H1 (cell line): ENCODE data around the gene ZNF608. TPM values are rescaled to one million over a fixed set of nuclear protein-coding genes. Genes with fewer than 3 reads are reported as not detected.

ENCODE experiments used
- CTCF ChIA-PET: fragments of 300-600 bp; sonication (Branson Sonifier 250); formaldehyde crosslinking; loops from one replicate; lab custom pipeline; 2021; ENCODE audit not compliant: partially characterized antibody; lab: Charles Lee
- POLR2A ChIA-PET: fragments of 300-600 bp; sonication (Branson Sonifier 250); formaldehyde crosslinking; loops from one replicate; lab custom pipeline; 2021; ENCODE audit warnings: inconsistent platforms; ENCODE audit not compliant: partially characterized antibody; lab: Charles Lee
- DNase-seq, 2 experiments: peaks; one replicate each; pipeline versions ENCODE4 v3.0.0 to v3.0.0-alpha.2; 2010 to 2022; ENCODE audit warnings: low spot score in 2 of 2, low read depth in 1 of 2, mixed read lengths in 1 of 2
- FAIRE-seq: peaks from 2 replicates; lab custom pipeline; 2011; peaks lifted over from hg19 to GRCh38; lab: Jason Lieb, UNC
- H2AFZ ChIP-seq: 2 replicates; pipeline ENCODE4 v1.8.1; 2012; ENCODE audit warnings: low read length, inconsistent platforms
- H2AK5ac ChIP-seq: 2 replicates; pipeline ENCODE4 v1.6.1; 2013; ENCODE audit warnings: low read depth, low read length
- H2BK120ac ChIP-seq: replicated peaks from 2 replicates; pipeline ENCODE3; 2013; ENCODE audit warnings: low read depth, low read length, inconsistent platforms
- H2BK12ac ChIP-seq: 2 replicates; pipeline ENCODE4 v1.6.1; 2013; ENCODE audit warnings: low read depth, low read length
- H2BK15ac ChIP-seq: 2 replicates; pipeline ENCODE4 v1.6.1; 2013; ENCODE audit warnings: low read length
- H2BK20ac ChIP-seq: 2 replicates; pipeline ENCODE4 v1.6.1; 2013; ENCODE audit warnings: low read length
- H2BK5ac ChIP-seq: 2 replicates; pipeline ENCODE4 v1.6.1; 2013; ENCODE audit warnings: low read depth, low read length
- H3K14ac ChIP-seq: 2 replicates; pipeline ENCODE4 v1.6.1; 2013; ENCODE audit warnings: inconsistent platforms; ENCODE audit not compliant: insufficient read length
- H3K18ac ChIP-seq: 2 replicates; pipeline ENCODE4 v1.6.1; 2013; ENCODE audit warnings: low read length; ENCODE audit errors: extremely low read depth
- H3K23ac ChIP-seq: 2 replicates; pipeline ENCODE4 v1.6.1; 2013; ENCODE audit warnings: inconsistent platforms; ENCODE audit not compliant: insufficient read length
- H3K23me2 ChIP-seq: 2 replicates; pipeline ENCODE4 v1.6.1; 2013; ENCODE audit warnings: low read depth, low read length
- H3K27ac ChIP-seq: 2 replicates; pipeline ENCODE4 v1.6.1; 2011; ENCODE audit warnings: low read depth, low read length, inconsistent platforms
- H3K27me3 ChIP-seq, 4 experiments: replicated peaks in 1 of 4; 1 replicate in 1 of 4; 2 replicates in 3 of 4; pipeline versions ENCODE4 v1.6.1 to v1.8.1; 2011 to 2013; ENCODE audit warnings: low read length in 3 of 4, mild to moderate bottlenecking in 3 of 4, inconsistent platforms in 2 of 4, mixed read lengths in 2 of 4, moderate library complexity in 1 of 4; ENCODE audit not compliant: control insufficient read depth in 3 of 4, insufficient read depth in 3 of 4; ENCODE audit errors: extremely low read depth in 1 of 4
- H3K36me3 ChIP-seq, 4 experiments: 2 replicates each; pipeline versions ENCODE4 v1.6.1 to v1.8.1; 2011 to 2013; ENCODE audit warnings: mild to moderate bottlenecking in 4 of 4, low read length in 3 of 4, moderate library complexity in 2 of 4, control low read depth in 1 of 4, inconsistent platforms in 1 of 4; ENCODE audit not compliant: insufficient read depth in 4 of 4, control insufficient read depth in 2 of 4
- H3K4ac ChIP-seq: replicated peaks from 2 replicates; pipeline ENCODE3; 2013; ENCODE audit warnings: low read length, low read depth, mixed read lengths, inconsistent platforms; ENCODE audit not compliant: insufficient read length
- H3K4me1 ChIP-seq, 4 experiments: replicated peaks in 1 of 4; 1 replicate in 1 of 4; 2 replicates in 3 of 4; pipeline versions ENCODE4 v1.6.1 to v1.8.1; 2011 to 2013; ENCODE audit warnings: low read length in 3 of 4, inconsistent platforms in 2 of 4, mixed read lengths in 1 of 4; ENCODE audit not compliant: insufficient read depth in 4 of 4, control insufficient read depth in 3 of 4
- H3K4me2 ChIP-seq, 2 experiments: 2 replicates each; pipeline versions ENCODE4 v1.6.1 to v1.8.1; 2011 to 2013; ENCODE audit warnings: low read depth in 2 of 2, low read length in 2 of 2, control low read depth in 1 of 2, inconsistent platforms in 1 of 2, mild to moderate bottlenecking in 1 of 2; ENCODE audit not compliant: insufficient read depth in 1 of 2
- H3K4me3 ChIP-seq, 4 experiments: fragments of 200-600, 300-600 bp in 1 of 4; sonication (generic), shearing (Covaris generic), sonication (Bioruptor Twin) in 1 of 4; 2 replicates each; pipeline versions ENCODE4 v1.5.1 to v1.8.1; 2011 to 2016; ENCODE audit warnings: low read length in 4 of 4, low read depth in 3 of 4, control low read depth in 2 of 4, inconsistent platforms in 2 of 4, mild to moderate bottlenecking in 2 of 4, mixed read lengths in 1 of 4, moderate library complexity in 1 of 4; ENCODE audit not compliant: insufficient read depth in 2 of 4; ENCODE audit errors: extremely low read depth in 1 of 4
- H3K56ac ChIP-seq: replicated peaks from 2 replicates; pipeline ENCODE3; 2013; ENCODE audit warnings: low read depth, mild to moderate bottlenecking, mixed read lengths, low read length, inconsistent platforms; ENCODE audit not compliant: insufficient read length
- H3K79me1 ChIP-seq: 2 replicates; pipeline ENCODE4 v1.6.1; 2013; ENCODE audit warnings: low read depth, low read length, control low read depth
- H3K79me2 ChIP-seq, 2 experiments: 2 replicates each; pipeline versions ENCODE4 v1.6.1 to v1.8.1; 2012 to 2013; ENCODE audit warnings: low read length in 2 of 2, mild to moderate bottlenecking in 2 of 2, inconsistent platforms in 1 of 2; ENCODE audit not compliant: insufficient read depth in 2 of 2, control insufficient read depth in 1 of 2
- H3K9ac ChIP-seq, 4 experiments: replicated peaks in 1 of 4; 1 replicate in 1 of 4; 2 replicates in 3 of 4; pipeline versions ENCODE4 v1.6.1 to v1.8.1; 2011 to 2013; ENCODE audit warnings: low read depth in 3 of 4, low read length in 3 of 4, control low read depth in 2 of 4, mild to moderate bottlenecking in 2 of 4, moderate library complexity in 2 of 4, inconsistent platforms in 1 of 4; ENCODE audit errors: extremely low read depth in 1 of 4
- H3K9me3 ChIP-seq, 2 experiments: 2 replicates each; pipeline versions ENCODE4 v1.6.1 to v1.8.1; 2012 to 2013; ENCODE audit warnings: mild to moderate bottlenecking in 2 of 2, moderate library complexity in 2 of 2, control low read depth in 1 of 2, inconsistent platforms in 1 of 2, low read depth in 1 of 2, low read length in 1 of 2, mixed read lengths in 1 of 2; ENCODE audit not compliant: insufficient read depth in 2 of 2
- H4K20me1 ChIP-seq, 2 experiments: replicated peaks in 1 of 2; 2 replicates each; pipeline versions ENCODE3 to v1.8.1; 2011 to 2013; ENCODE audit warnings: inconsistent platforms in 2 of 2, low read length in 2 of 2, mild to moderate bottlenecking in 1 of 2; ENCODE audit not compliant: insufficient read depth in 2 of 2, control insufficient read depth in 1 of 2
- H4K5ac ChIP-seq: 2 replicates; pipeline ENCODE4 v1.6.1; 2013; ENCODE audit warnings: low read length, low read depth, mixed read lengths, inconsistent platforms; ENCODE audit not compliant: insufficient read length
- H4K8ac ChIP-seq: 2 replicates; pipeline ENCODE4 v1.8.0; 2013; ENCODE audit warnings: mild to moderate bottlenecking, moderate library complexity, low read length, inconsistent platforms; ENCODE audit not compliant: insufficient read depth; ENCODE audit errors: extremely low read depth
- H4K91ac ChIP-seq: replicated peaks from 2 replicates; pipeline ENCODE3; 2013; ENCODE audit warnings: low read length, mixed read lengths, inconsistent platforms; ENCODE audit not compliant: insufficient read length
- KDM1A ChIP-seq: fragments of 200-600, 300-600 bp; sonication (generic); IDR thresholded peaks from 2 replicates; pipeline ENCODE4 v1.7.1; 2016; ENCODE audit warnings: mild to moderate bottlenecking, low read length, borderline replicate concordance
- WGBS, 2 experiments: shearing (Covaris generic) in 1 of 2; methylation state at CpG; one replicate each; pipeline versions ENCODE4 v1.1.6 to v1.1.7; 2013 to 2015; ENCODE audit warnings: low lambda C conversion rate in 2 of 2, mixed read lengths in 2 of 2, inconsistent platforms in 1 of 2, low coverage in 1 of 2, missing lambda C conversion rate in 1 of 2; ENCODE audit not compliant: insufficient replicate concordance in 2 of 2, insufficient coverage in 1 of 2, insufficient read length in 1 of 2; ENCODE audit errors: extremely low coverage in 1 of 2, missing lambda C conversion rate in 1 of 2; 5-methylcytosine and 5-hydroxymethylcytosine counted together
- polyA plus RNA-seq, 7 experiments: library from polyadenylated mRNA; depleted of rRNA in 3 of 7; stranded (reverse) in 5 of 7; unstranded in 2 of 7; fragments of >200 nt in 5 of 7; fragments of 200-250 nt in 2 of 7; gene quantifications; 1 replicate in 5 of 7; 2 replicates in 1 of 7; 4 replicates in 1 of 7; pipeline versions ENCODE4 v1.2.1 to v1.2.3, GENCODE V29; 2011 to 2013; ENCODE audit warnings: missing spikeins in 2 of 7, mixed read lengths in 2 of 7
- total RNA-seq: library from RNA; stranded (reverse); fragmentation: NEBNext Ultra II Directional; extraction: Animal tissue kit (Norgen Biotek cat#: 25700); gene quantifications from 2 replicates; pipeline ENCODE4 v1.2.1, GENCODE V29; 2021

Gene ZNF608
- total and polyA plus RNA-seq, 2 of the 8 experiments (the other 6 are each of a cell fraction or from before 2014, with no cell fraction given), result 17.2 to 40.8 TPM

DNA sequence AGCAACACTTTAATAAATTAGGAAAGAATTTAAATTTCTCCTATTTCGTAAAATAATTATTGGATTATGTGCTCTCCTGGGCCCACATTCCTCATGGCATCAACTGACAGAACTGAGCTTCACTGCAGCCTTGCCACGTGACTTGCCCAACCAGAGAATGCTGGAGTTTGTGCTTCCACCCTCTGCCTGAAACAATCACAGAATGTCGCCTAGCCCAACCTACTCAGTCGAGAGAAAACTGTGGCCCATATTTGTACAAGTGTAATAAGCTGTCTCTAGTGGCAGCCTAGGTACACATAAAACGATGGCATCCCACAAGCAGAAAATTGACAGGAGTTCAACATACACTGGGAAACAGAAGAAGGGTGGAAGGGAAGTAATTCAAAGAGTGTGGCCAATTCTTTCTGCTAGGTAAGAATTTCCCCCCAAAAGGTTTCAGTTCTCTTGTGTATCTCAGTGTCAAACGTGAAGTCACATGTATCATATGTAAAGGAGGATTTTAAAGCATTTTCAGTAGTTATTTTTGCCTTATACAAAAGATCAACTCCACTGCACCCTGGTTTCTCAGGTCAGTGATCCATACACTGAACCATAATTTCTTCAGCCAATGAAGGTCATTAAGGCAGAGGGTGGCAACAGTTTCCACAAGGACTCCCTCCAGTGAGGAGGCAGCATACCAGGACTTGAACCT is 41.7 kb downstream of the ZNF608 start:
- H4K5ac ChIP-seq, result no peak overlapping the region
- peaks cover 17 to 98% of the 10 kb centered on the region in 2 experiments for H3K79me2 ChIP-seq
- H3K4me2 ChIP-seq, result no peak overlapping the region
- ChIA-PET POLR2A (no interaction called here), CTCF (interaction anchor here (0.6 kb wide), 1 partner anchor 696 kb away, joined by 3 read pairs; no protein-coding TSS in a partner anchor)
- H3K27me3 ChIP-seq, result peaks cover 0 to 1% (median 0%) of the 10 kb centered on the region in 4 experiments; a peak in 1 of 7 replicates
- H2AFZ ChIP-seq, result no peak overlapping the region
- no peak overlapping the region; the same call in 1 of the 2 replicates for H3K18ac ChIP-seq
- H2BK15ac ChIP-seq, result no peak overlapping the region
- no peak overlapping the region for H3K23ac ChIP-seq
- H2BK20ac ChIP-seq, result no peak overlapping the region
- peaks cover 13 to 17% of the 10 kb centered on the region in 2 experiments for H4K20me1 ChIP-seq
- no peaks in the 10 kb centered on the region for H3K9me3 ChIP-seq
- H3K23me2 ChIP-seq, result no peaks in the 10 kb centered on the region
- no peak overlapping the region for H2BK5ac ChIP-seq
- H4K8ac ChIP-seq, result no peak overlapping the region
- H3K14ac ChIP-seq, result no peak overlapping the region
- FAIRE-seq, result no peak
- WGBS, 2 experiments, result 83% methylated on average over 6 of the region's 6 CpGs; no CpG with 5 or more reads in 1 of the 2 experiments
- H3K4me3 ChIP-seq, result no peak overlapping the region
- no peak overlapping the region for H4K91ac ChIP-seq
- H3K79me1 ChIP-seq, result peaks cover 15% of the 10 kb centered on the region; the same call in 1 of the 2 replicates
- no peak overlapping the region for H3K56ac ChIP-seq
- no peak overlapping the region for H2AK5ac ChIP-seq
- H3K9ac ChIP-seq, result no peak overlapping the region
- no peak overlapping the region; the same call in 1 of the 2 replicates for H2BK12ac ChIP-seq
- H3K4ac ChIP-seq, result no peak overlapping the region
- no peak overlapping the region for H3K27ac ChIP-seq
- peaks cover 7 to 48% (median 36%) of the 10 kb centered on the region in 4 experiments for H3K4me1 ChIP-seq
- no peak for DNase-seq
- peaks cover 0 to 5% (median 0%) of the 10 kb centered on the region in 4 experiments; a peak in 1 of 8 replicates for H3K36me3 ChIP-seq
- no peak overlapping the region for H2BK120ac ChIP-seq
- no peak for TF ChIP-seq KDM1A
